ENCODE results near the gene APEH.

DNA sequence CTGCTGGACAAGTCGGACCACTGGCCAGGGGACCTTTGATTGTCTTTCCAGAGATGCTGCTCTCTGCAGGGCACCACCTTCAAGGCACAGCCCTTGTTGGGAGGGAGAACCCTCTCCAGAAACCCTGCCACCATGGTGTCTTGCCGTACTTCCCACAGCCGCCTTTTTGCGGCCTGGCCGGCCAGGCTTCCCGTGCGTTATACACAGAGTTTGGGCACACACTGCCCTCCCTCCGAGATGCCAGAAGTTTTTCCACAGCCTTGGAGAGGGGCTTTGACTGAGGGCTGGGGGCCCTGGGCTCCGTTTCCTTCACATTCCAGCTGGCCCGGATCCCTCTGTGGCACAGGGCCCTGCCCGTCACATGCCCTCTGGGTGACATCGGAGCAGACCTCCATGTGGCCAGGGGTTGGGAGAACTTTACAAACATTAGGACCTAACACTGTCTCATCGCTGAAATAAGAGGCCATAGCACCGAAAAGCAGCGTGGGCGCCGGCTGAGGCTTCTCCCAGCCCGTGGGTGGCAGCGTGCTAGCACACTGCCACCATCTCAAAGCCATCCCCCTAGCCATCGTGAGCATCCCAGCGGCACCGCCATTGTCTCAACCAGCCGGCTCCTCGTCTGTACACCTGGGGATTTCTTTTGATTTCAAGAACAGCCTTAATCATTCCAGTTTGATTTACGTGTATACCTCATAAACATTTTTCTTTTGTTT is 6.3 kb upstream of the APEH start:
- TF ChIP-seq CTCF (IDR thresholded peaks at IDR 0.05; ENCODE audit: poor library complexity, severe bottlenecking), result no peak
- TF ChIP-seq TAF1 (IDR thresholded peaks at IDR 0.05; ENCODE audit: low read depth), result no peak
- no peak for TF ChIP-seq POLR2AphosphoS5 (IDR thresholded peaks at IDR 0.05)
- TF ChIP-seq RAD21 (conservative IDR thresholded peaks at IDR 0.05), result no peak
- no peak for TF ChIP-seq EZH2 (IDR thresholded peaks at IDR 0.05; ENCODE audit: borderline replicate concordance, insufficient read depth, low read length, poor library complexity, severe bottlenecking)
- no peak for TF ChIP-seq EP300 (conservative IDR thresholded peaks at IDR 0.05; ENCODE audit: poor library complexity, severe bottlenecking)
- no peak for TF ChIP-seq SMC3 (conservative IDR thresholded peaks at IDR 0.05; ENCODE audit: poor library complexity)
- no peak for TF ChIP-seq REST (IDR thresholded peaks at IDR 0.05; ENCODE audit: borderline replicate concordance)
- no peak for TF ChIP-seq MXI1 (conservative IDR thresholded peaks at IDR 0.05; ENCODE audit: poor library complexity, severe bottlenecking)

Data from neural cell (in vitro differentiated cells).